GM03348 (cell line): Measurements from ENCODE around the gene SDCBP2.
A peak's percentile ranks its signal among the peaks of the same experiment; 100 is the strongest.

Experiments used
- DNase-seq: peaks from one replicate; pipeline ENCODE4 v3.0.0; 2012; ENCODE audit warnings: low spot score

The SDCBP2 gene, protein sequence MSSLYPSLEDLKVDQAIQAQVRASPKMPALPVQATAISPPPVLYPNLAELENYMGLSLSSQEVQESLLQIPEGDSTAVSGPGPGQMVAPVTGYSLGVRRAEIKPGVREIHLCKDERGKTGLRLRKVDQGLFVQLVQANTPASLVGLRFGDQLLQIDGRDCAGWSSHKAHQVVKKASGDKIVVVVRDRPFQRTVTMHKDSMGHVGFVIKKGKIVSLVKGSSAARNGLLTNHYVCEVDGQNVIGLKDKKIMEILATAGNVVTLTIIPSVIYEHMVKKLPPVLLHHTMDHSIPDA

DNA sequence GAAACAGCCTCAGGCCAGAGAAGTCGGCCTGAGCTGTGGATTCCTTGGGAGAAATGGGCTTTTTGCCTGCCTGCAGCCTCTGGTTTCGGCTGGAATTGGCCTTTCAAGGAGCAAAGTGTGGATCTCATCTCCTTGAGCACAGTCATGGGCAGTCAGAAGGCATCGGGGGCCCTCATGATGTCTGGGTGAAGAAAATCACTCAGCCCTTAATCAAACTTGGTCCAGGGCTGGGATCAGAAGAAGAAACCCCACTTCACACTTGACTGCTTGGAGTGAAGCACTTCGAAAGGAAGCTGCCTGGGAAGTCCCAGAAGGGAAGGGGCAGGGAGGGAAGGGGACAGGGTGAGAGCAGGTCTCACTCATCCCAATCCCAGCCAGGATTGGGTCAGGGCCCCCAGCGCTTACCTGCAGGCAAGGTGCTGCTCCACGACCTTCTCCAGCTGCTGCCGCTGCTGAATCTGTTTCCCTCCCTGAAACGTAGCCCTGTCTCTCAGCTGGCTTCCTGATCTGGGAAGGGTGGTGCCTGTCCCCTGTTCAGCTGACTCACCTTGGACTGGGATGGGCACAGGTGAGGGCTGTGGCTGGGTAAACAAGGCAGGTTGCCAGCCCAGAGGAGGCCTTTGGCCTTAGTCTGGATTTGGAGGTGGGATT lies at the start of gene SDCBP2:
Gene SDCBP2 (minus strand): TSS at position 460 of the 651 bp plus-strand sequence. CDS start 8,723 bp downstream, outside the sequence.
- DNase-seq = no peak

DNA sequence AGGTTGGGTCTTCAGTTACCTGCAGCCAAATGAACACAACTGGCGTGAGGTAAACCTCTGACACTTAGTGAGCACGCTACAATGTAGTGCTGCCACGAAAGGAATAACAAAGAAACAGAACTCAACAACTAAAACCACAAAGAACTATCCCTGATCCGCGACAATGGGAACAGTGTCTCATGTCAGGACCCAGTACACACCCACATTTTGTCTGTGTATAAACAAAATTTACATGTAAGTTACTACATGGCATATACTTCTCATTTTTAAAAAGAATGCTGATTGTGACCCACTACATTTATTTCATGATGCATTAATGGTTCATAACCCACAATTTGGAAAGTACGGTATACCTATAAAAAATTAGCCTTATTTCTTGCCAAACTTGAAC lies 49.8 kb upstream of the SDCBP2 start:
- DNase-seq = no peak

DNA sequence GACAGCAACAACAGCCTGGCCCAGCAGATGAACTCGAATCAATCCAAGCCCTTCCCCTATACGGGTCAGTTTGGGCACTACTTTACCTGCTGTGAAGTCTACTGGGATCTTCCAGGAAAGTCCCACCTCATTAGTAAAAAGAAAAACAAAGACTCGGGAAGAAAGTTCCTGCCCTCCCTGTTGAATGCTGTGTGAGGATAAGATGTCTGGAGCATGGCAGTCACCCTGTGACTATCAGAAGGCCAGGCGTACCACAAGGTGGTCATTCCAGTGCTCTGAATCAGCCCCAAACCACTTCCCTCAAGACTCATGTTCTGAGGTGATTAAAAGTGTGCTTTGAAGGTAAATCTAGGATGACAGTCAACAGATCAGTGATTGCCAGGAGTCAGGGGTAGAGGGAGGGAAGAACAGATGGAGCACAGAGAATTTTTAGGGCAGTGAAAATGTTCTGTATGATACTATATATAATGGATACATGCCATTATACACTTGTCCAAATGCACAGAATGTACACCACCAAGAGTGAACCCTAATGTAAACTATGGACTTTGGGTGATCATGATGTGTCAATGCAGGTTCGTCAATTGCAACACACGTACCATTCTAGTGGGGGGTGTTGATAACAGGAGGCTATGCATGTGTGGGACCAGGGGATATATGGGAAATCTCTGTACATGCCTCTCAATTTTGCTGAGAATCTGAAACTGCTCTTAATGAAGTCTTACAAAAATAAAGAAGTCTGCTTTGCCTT lies 49.2 kb upstream of the SDCBP2 start:
- no peak for DNase-seq

DNA sequence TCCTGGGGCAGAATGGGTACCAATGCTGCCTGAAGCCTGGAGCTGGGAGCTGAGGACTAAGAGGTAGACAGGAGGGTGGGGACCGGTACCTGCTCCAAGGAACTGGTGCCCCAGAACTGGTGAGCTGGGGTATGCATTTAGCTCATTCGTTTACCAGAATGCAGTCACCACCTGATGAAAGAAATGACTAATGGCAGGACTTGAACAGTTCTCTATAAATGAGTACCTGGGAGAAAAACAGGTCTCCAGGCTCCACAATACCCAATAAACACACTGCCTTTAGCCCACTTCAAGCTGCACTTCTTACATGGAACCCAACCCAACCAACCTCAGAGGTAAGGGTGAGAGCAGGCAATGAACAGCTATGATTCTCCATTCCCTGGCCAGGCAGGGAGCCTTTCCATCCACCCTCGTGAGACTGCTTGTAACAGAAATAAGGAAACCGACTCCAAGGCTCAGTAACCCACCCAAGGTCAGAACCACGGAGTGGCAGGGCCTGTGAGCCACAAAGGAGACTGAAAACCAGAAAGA lies 48.5 kb upstream of the SDCBP2 start:
- DNase-seq = no peak

DNA sequence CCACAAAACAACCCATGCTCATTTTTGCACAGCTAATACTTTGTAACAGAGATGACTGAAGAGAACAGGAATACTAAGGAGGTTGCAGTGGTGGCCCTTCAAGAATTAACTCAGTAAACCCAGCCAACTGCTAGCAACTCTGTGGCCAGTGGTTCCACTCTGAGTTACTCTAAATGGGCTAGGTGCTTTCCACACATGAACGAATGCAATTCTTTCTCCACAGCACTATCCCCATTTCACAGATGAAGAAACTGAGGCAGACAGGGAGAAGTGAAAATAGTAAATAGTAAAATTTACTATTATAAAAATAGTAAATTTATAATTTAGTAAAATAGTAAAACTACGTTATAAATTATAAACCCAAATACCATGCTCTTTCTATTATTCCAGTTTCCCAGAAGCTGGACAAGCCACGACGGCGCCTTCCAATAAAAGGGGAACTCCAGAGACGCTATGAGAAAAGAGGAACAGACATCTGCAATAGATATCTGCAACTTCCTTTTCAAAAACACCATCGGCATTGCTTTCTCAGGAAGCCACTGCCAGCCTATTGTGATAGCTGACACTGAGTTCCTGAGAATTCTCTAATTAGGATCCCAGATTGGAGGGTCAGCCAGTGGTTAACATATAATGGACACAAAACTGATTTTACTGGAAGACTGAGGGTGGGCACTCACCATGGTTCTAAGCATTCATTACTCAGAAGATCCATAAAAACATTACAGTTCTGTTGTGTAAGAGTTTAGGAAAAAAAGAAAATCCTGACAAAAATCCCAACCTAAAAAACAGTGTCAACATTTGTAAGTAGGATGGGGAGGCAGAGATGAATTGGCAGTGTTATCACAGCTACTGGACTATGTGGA lies 47.7 kb upstream of the SDCBP2 start:
- DNase-seq = no peak

DNA sequence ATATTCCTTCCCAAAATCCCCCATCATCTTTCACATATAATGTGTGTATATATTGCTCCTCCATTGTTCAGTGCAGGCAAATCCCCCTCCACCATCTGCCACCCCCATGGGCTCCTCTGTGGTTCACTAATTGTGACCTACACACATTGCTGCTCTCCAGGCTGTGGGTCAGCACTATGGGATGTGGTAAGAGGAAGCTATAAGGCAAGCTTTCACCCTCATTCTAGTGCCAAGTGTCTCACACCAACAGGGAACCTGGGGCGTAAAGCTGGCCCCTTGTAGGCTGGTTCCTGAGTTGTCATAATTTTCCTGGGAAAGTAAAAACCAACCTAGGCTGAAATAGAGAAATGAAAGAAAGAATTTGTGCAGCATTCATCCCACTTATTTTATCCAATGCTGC lies 47.1 kb upstream of the SDCBP2 start:
- no peak for DNase-seq

DNA sequence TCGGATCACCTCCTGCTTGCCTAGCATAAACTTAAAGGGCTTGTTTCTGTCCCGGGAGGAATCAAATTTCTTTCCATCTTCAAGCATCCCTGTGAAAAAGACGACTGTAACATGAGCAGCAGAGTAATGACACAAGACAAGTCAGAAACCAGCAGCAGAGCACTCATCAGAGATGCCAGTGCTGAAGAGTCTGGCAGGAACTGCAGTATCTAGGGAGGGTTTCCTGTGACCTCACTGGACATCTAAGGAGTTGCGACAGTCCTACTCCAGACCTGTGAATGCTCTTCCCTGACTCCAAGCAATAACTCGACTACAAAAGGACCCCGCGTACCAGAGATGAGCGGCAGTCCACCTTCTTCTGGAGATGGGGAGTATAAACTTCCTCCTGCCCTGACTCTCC lies 46.6 kb upstream of the SDCBP2 start:
- peak; percentile 52 for DNase-seq

DNA sequence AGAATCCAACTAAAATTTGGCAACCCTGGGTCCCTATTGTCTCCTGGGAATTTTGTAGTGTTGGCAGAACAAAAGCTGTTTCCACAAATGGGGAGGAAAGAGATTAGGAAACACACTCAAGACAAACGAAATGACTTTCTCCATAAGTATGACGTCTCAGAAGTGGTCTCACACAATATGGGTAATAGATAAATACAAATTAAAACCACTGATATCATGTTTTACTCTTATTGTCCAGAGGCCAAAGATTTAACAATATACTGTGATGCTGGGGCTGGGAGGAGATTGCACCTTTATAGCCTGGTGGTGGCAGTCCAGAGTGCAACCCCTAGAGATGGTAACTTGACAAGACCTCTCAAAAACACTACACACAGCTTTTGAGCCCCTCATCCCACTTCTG lies 45.3 kb upstream of the SDCBP2 start:
- DNase-seq = no peak

DNA sequence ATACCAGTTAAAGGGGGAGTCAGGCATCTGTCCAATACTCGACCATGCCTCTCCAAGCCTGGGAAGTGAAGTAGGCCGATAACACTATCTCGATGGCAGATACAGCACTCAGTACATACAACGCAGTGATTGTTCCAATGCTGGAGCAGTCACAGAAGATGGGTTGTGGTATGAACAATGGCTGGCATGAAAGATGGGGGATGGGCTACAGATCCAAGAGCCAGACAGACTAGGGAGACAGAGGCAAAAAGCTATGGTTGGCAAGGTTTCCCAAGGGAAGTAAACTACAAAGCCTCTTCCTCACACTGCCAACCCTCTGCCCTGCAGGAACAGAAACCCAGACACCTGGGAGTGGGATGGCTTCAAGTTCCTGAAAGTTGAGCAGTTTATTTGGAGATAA lies 44.7 kb upstream of the SDCBP2 start:
- DNase-seq = no peak

DNA sequence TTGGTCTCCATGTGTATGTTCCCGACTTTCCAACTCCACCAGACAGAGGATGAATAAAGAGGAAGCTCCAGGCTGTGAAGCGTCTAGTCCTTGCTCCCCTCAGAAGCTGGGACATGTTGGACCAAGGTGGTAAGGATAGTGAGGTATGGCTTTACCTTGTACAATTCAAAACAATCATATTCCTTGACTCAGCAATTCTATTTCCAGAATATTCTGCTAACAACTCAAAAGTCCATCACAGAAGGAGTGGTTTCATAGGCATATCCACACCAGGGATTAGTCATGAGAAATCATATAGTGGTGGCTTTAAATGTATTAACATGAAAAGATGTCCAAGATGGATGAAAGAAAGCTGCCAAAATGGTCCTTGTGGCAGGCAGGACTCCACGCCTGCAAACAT lies 44.1 kb upstream of the SDCBP2 start:
- no peak for DNase-seq

DNA sequence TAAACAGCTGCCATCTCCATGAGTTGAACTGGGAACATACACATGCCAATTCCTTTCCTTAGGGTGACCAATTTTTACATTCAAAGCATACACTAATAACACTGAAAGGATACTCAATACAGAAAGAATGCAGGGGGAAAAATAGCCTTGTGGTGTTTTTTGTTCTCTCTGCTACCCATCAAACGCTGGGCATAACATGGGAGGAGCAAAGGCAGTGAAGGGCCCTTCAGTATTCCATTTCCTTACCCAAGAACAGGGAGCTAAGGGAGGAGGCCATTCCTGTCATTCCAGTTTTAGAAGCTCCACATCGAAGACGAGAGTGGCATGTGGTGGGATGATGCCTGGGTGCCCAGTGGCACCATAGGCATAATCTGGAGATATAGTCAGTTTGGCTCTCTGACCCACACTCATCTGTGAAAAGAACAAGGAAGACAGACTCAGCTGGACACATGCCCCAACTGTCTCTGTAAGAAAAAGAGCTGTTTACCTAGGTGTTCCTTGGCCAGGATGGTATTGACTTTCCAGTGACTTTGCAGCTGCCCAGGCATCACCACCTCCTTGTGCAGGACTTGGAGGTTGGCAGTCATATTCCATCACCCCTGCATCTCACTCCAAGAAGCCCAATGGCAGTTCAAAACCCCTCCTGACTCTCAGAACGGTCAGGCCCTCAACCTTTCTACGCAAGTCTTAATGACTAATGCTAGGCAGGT lies 43.0 kb upstream of the SDCBP2 start:
- DNase-seq = no peak

DNA sequence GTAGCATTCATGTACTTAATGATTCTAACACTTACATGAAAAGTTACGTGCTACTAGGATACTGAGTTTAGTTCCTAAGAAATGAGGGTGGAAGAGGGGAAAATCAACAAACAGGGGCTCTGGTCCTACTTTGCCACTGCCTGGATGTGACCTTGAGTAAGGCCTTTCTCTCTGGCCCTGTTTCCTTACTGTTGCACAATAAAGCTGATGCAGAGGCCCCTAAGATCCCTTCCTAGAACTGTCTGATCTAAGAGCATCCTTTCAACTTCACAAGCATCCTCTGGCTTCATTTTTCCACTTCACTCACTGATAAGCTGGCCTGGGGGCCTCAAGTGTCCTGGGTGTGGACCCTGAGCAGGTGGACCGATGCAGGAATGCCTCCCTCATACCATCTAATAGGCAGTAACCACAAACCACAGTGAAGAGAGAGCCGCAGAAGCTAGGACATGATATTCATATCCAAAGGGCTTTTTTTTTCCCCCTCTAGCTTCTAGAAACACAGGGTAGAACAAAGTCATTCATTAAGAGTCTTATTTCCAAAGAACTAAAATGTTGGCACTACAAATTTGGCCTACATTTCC lies 42.4 kb upstream of the SDCBP2 start:
- DNase-seq = no peak

DNA sequence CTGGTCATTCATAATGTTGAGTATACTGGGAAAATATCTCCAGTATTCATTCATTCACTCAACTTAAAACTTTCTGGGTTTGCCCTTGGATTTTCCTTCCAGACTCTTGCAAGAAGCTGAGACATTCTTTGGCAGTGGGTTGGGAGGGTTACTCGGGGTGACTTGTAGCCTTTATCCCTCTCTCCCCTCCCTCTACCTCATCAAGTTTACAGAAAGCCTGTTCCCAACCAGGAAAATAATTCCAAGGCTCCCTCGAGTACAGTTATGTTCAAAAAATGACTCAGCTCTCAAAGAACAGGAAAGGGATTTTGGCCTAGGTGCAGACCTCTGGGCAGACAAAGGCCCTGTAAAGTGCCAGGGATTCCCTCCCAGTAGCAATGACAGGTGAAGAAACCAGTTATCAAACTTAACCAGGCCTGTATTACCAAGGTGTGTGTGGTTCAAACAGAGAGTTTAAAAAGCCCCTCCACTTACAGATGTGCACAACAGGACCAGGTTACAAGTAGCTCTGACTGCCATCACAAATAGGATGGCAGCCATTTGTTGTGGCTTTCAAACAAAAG lies 41.7 kb upstream of the SDCBP2 start:
- DNase-seq = peak; percentile 33

DNA sequence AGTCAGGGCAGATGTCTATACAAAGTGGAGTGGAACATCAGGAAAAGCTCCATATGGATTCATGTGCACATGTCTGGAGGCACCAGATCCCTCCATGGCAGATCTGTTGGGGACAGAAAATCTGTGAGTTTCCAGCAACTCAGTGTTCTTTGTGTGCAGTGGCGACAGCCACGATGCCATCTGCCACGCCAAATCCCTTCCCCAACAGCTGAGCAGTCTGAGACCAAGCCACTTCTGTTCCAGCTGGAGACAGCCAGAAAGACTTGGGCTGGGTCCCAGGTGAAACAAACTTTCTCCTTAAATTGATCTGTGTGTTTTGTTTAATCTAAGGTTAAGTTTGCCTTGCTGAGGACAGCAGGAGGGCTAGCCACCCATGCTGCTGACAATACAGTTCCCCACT lies 41.0 kb upstream of the SDCBP2 start:
- no peak for DNase-seq

DNA sequence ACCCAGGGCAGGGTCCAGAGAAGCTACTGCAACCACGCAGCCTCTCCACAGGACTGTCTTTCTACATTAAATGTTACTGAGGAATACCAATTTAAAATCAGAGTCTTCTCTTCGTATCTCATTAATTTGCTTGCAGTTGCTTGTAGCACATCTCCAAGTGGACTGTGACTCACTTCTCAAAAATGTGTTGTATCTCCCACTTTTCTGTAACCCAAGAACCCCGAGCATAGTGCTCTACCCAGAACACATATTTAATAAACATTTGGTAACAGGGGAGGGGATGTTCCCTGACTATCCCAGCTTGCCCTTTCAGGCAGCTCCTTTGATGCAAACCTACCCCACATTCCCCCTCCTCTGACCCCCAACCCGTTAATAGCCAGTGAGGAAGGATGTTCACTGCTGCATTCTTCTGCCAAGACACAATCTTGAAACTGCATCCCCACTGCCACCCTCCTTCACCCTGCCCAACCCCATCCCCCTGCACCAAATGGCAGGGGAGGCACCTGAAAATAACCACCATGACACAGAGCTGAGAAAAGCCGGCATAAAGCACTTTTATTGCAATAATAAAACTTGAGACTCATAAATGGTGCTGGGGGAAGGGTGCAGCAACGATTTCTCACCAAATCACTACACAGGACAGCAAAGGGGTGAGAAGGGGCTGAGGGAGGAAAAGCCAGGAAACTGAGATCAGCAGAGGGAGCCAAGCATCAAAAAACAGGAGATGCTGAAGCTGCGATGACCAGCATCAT lies 39.7 kb upstream of the SDCBP2 start:
- DNase-seq = peak; percentile 58

DNA sequence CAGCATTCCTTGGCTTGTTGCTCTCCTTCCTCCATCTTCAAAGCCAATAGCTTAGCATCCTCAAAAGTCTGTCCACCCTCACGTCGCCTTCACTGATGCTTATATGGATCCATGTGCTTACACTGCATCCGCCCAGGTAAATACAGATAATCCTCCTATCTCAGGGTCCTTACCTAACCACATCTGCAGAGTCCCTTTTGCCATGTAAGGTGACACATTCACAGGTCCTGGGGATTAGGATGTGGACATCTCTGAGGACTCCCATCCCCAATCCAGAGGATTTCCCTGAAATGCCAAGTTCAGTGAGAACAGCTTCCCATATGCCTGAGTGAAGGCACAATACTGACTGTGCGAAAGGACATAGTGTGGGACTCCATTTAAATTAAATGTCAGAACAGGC lies 38.5 kb upstream of the SDCBP2 start:
- DNase-seq = no peak

DNA sequence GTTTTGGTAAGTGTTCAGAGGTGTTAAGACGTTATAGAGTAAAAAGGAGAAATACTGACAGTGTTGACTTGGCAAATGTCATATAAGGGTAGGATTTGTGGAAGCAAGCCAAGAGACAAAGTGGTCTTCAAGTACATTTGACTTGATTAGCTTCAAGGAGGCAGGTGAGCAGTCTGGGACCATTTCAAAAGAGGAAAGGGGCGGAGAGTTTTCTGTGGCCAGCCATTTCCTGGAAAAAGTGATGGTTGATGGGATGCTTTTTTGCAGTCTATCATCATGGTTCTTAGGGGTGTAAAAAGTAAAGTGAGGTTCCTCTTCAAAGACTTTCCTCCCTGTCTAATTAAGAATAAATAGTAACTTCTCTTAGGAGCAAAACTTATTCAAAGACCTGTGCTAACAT lies 35.2 kb upstream of the SDCBP2 start:
- no peak for DNase-seq

DNA sequence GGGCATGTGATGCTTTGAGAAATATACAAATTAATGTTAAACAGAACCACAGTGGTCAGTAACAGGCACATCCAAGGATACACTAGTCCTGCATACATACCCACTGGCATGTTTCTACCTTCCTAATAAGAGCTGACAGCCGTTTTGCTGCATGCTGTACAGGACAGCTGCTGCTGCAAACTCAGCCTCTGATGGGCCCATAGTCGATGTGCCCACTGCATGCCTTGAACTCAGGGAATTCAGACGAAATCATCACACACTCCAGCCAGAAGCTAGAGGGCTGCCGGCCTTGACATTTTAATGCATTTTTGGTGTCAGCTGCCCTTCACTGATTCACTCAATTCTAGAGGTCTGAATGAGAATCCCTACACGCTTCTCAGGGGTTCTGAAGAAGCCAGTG lies 34.6 kb upstream of the SDCBP2 start:
- DNase-seq = no peak

DNA sequence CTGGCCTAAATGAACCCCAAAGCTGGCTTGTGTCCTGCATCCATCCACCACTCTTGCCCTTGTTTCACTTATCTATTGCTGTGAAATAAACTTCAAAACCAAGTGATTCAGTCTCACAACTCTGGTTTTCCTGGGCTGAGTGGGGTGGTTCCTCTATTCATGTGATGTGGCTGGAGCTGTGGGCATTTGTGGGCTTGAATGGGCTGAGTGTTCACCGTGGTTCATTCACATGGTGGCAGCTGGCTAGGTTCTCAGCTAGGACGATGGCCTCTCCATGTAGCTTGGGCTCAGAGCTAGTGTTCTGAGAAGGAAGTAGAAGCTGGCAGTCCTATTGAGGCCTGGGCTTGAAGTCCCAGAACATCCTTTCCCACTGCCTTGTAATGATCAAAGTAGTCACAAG lies 33.5 kb upstream of the SDCBP2 start:
- no peak for DNase-seq
